ENCODE results near the gene SYT1. TPM values are rescaled to one million over a fixed set of nuclear protein-coding genes. Genes with fewer than 3 reads are reported as not detected.
A peak's percentile ranks its signal among the peaks of the same experiment; 100 is the strongest.

The SYT1 gene
- total RNA-seq, 2 donors from 2014 or later = 1.3 to 1.9 TPM

- DNase-seq (ENCODE audit: low spot score) (no peak), ATAC-seq (ENCODE audit: insufficient number of reproducible peaks, low FRiP score, low read depth) (no peak)
- H3K4me1 ChIP-seq (ENCODE audit: control insufficient read depth in 1 of 2, low read depth in 2 of 2) = peaks cover 7 to 14% of the 10 kb centered on the region in 2 donors
- H3K27ac ChIP-seq = no peak overlapping the region
- H3K9me3 ChIP-seq = no peaks in the 10 kb centered on the region
- no peaks in the 10 kb centered on the region for H3K36me3 ChIP-seq
- no peak for TF ChIP-seq CTCF (IDR thresholded peaks at IDR 0.05)
- H3K4me3 ChIP-seq = no peak overlapping the region
- H3K27me3 ChIP-seq (replicated peaks; ENCODE audit: insufficient read depth) = no peaks in the 10 kb centered on the region
Observed at GRCh38 chr12:79415321-79415720, 550.7 kb downstream of the SYT1 start.

GRCh38 chr12:79415746-79416435 lies 551.3 kb downstream of the SYT1 start:
- Histone ChIP-seq H3K9me3 (no peaks in the 10 kb centered on the region), H3K36me3 (no peaks in the 10 kb centered on the region), H3K27ac (peak overlapping the region in 1 of 2 donors; percentile 33), H3K4me1 (ENCODE audit: control insufficient read depth in 1 of 2, low read depth in 2 of 2) (peaks cover 13 to 16% of the 10 kb centered on the region in 2 donors), H3K27me3 (replicated peaks; ENCODE audit: insufficient read depth) (no peaks in the 10 kb centered on the region), H3K4me3 (no peak overlapping the region)
- DNase-seq (ENCODE audit: low spot score) (no peak), ATAC-seq (ENCODE audit: insufficient number of reproducible peaks, low FRiP score, low read depth) (no peak)
- no peak for TF ChIP-seq CTCF (IDR thresholded peaks at IDR 0.05)

GRCh38 chr12:79420146-79420618 lies 555.6 kb downstream of the SYT1 start:
- H3K4me1 ChIP-seq (ENCODE audit: control insufficient read depth in 1 of 2, low read depth in 2 of 2) = peaks cover 30 to 54% of the 10 kb centered on the region in 2 donors
- ATAC-seq (ENCODE audit: insufficient number of reproducible peaks, low FRiP score, low read depth) = peak; percentile 70
- H3K36me3 ChIP-seq = no peaks in the 10 kb centered on the region
- TF ChIP-seq CTCF (IDR thresholded peaks at IDR 0.05) = peak; percentile 55
- H3K27me3 ChIP-seq (replicated peaks; ENCODE audit: insufficient read depth) = no peaks in the 10 kb centered on the region
- DNase-seq (ENCODE audit: low spot score) = no peak
- peak overlapping the region; percentile 6 to 43 for H3K27ac ChIP-seq
- H3K4me3 ChIP-seq = no peak overlapping the region
- H3K9me3 ChIP-seq = no peaks in the 10 kb centered on the region

- Histone ChIP-seq H3K36me3 (no peaks in the 10 kb centered on the region), H3K27ac (no peak overlapping the region), H3K4me3 (no peak overlapping the region), H3K27me3 (replicated peaks; ENCODE audit: insufficient read depth) (no peaks in the 10 kb centered on the region), H3K4me1 (ENCODE audit: control insufficient read depth in 1 of 2, low read depth in 2 of 2) (peaks cover 30 to 56% of the 10 kb centered on the region in 2 donors), H3K9me3 (no peaks in the 10 kb centered on the region)
- DNase-seq (ENCODE audit: low spot score) (no peak), ATAC-seq (ENCODE audit: insufficient number of reproducible peaks, low FRiP score, low read depth) (no peak)
- TF ChIP-seq CTCF (IDR thresholded peaks at IDR 0.05) = no peak
Observed at GRCh38 chr12:79421236-79421740, 556.7 kb downstream of the SYT1 start.

- H3K4me3 ChIP-seq = no peak overlapping the region
- TF ChIP-seq CTCF (IDR thresholded peaks at IDR 0.05) = no peak
- H3K9me3 ChIP-seq = no peaks in the 10 kb centered on the region
- no peaks in the 10 kb centered on the region for H3K27me3 ChIP-seq (replicated peaks; ENCODE audit: insufficient read depth)
- no peak for ATAC-seq (ENCODE audit: insufficient number of reproducible peaks, low FRiP score, low read depth)
- no peak for DNase-seq (ENCODE audit: low spot score)
- peak overlapping the region; percentile 32 to 44 for H3K27ac ChIP-seq
- peaks cover 31 to 58% of the 10 kb centered on the region in 2 donors for H3K4me1 ChIP-seq (ENCODE audit: control insufficient read depth in 1 of 2, low read depth in 2 of 2)
- H3K36me3 ChIP-seq = no peaks in the 10 kb centered on the region
Observed at GRCh38 chr12:79422060-79422812, 557.7 kb downstream of the SYT1 start.

All from thoracic aorta (tissue), 2 donors.